Measurements from ENCODE around the gene TMEM37.

The TMEM37 gene

GRCh38 chr2:119481501-119482455 is 50.1 kb downstream of the TMEM37 start:
- Histone ChIP-seq H3K27me3 (ENCODE audit: control insufficient read depth in 1 of 2, insufficient read depth in 2 of 2, low read length in 2 of 2) (no peaks in the 10 kb centered on the region), H3K9ac (ENCODE audit: low read length in 2 of 2) (no peak overlapping the region), H3K9me3 (ENCODE audit: control insufficient read depth in 2 of 2, low read length in 2 of 2) (no peaks in the 10 kb centered on the region), H3K27ac (ENCODE audit: low read length) (no peak overlapping the region), H3K4me1 (ENCODE audit: control insufficient read depth, insufficient read depth, low read length) (peaks cover 29% of the 10 kb centered on the region), H3K36me3 (ENCODE audit: control insufficient read depth in 2 of 2, insufficient read depth in 2 of 2, low read length in 2 of 2) (no peaks in the 10 kb centered on the region), H3K4me3 (ENCODE audit: low read length in 2 of 2) (no peak overlapping the region)

GRCh38 chr2:119482481-119483394 is 51.1 kb downstream of the TMEM37 start:
- Histone ChIP-seq H3K4me3 (ENCODE audit: low read length in 2 of 2) (peak overlapping the region in 1 of 2 donors; percentile 8), H3K9ac (ENCODE audit: low read length in 2 of 2) (no peak overlapping the region), H3K27me3 (ENCODE audit: control insufficient read depth in 1 of 2, insufficient read depth in 2 of 2, low read length in 2 of 2) (no peaks in the 10 kb centered on the region), H3K9me3 (ENCODE audit: control insufficient read depth in 2 of 2, low read length in 2 of 2) (no peaks in the 10 kb centered on the region), H3K36me3 (ENCODE audit: control insufficient read depth in 2 of 2, insufficient read depth in 2 of 2, low read length in 2 of 2) (no peaks in the 10 kb centered on the region), H3K4me1 (ENCODE audit: control insufficient read depth, insufficient read depth, low read length) (peaks cover 29% of the 10 kb centered on the region), H3K27ac (ENCODE audit: low read length) (no peak overlapping the region)

- no peaks in the 10 kb centered on the region for H3K36me3 ChIP-seq (ENCODE audit: control insufficient read depth in 2 of 2, insufficient read depth in 2 of 2, low read length in 2 of 2)
- peaks cover 29% of the 10 kb centered on the region for H3K4me1 ChIP-seq (ENCODE audit: control insufficient read depth, insufficient read depth, low read length)
- no peaks in the 10 kb centered on the region for H3K9me3 ChIP-seq (ENCODE audit: control insufficient read depth in 2 of 2, low read length in 2 of 2)
- H3K27ac ChIP-seq (ENCODE audit: low read length), result no peak overlapping the region
- no peak overlapping the region for H3K9ac ChIP-seq (ENCODE audit: low read length in 2 of 2)
- H3K27me3 ChIP-seq (ENCODE audit: control insufficient read depth in 1 of 2, insufficient read depth in 2 of 2, low read length in 2 of 2), result no peaks in the 10 kb centered on the region
- H3K4me3 ChIP-seq (ENCODE audit: low read length in 2 of 2), result no peak overlapping the region
These were observed 51.7 kb downstream of the TMEM37 start for GRCh38 chr2:119483395-119483753.

- no peak overlapping the region for H3K27ac ChIP-seq (ENCODE audit: low read length)
- no peaks in the 10 kb centered on the region for H3K36me3 ChIP-seq (ENCODE audit: control insufficient read depth in 2 of 2, insufficient read depth in 2 of 2, low read length in 2 of 2)
- peaks cover 29% of the 10 kb centered on the region for H3K4me1 ChIP-seq (ENCODE audit: control insufficient read depth, insufficient read depth, low read length)
- H3K9me3 ChIP-seq (ENCODE audit: control insufficient read depth in 2 of 2, low read length in 2 of 2), result no peaks in the 10 kb centered on the region
- H3K27me3 ChIP-seq (ENCODE audit: control insufficient read depth in 1 of 2, insufficient read depth in 2 of 2, low read length in 2 of 2), result no peaks in the 10 kb centered on the region
- no peak overlapping the region for H3K4me3 ChIP-seq (ENCODE audit: low read length in 2 of 2)
- H3K9ac ChIP-seq (ENCODE audit: low read length in 2 of 2), result no peak overlapping the region
These were observed 52.5 kb downstream of the TMEM37 start for GRCh38 chr2:119483896-119484718.

- Histone ChIP-seq H3K9ac (ENCODE audit: low read length in 2 of 2) (no peak overlapping the region), H3K9me3 (ENCODE audit: control insufficient read depth in 2 of 2, low read length in 2 of 2) (no peaks in the 10 kb centered on the region), H3K27me3 (ENCODE audit: control insufficient read depth in 1 of 2, insufficient read depth in 2 of 2, low read length in 2 of 2) (no peaks in the 10 kb centered on the region), H3K4me3 (ENCODE audit: low read length in 2 of 2) (no peak overlapping the region), H3K36me3 (ENCODE audit: control insufficient read depth in 2 of 2, insufficient read depth in 2 of 2, low read length in 2 of 2) (peaks cover 0 to 3% of the 10 kb centered on the region in 2 donors), H3K4me1 (ENCODE audit: control insufficient read depth, insufficient read depth, low read length) (peaks cover 32% of the 10 kb centered on the region), H3K27ac (ENCODE audit: low read length) (no peak overlapping the region)
These were observed 53.2 kb downstream of the TMEM37 start for GRCh38 chr2:119484834-119485233.

- Histone ChIP-seq H3K4me1 (ENCODE audit: control insufficient read depth, insufficient read depth, low read length) (peaks cover 32% of the 10 kb centered on the region), H3K9me3 (ENCODE audit: control insufficient read depth in 2 of 2, low read length in 2 of 2) (no peaks in the 10 kb centered on the region), H3K27ac (ENCODE audit: low read length) (no peak overlapping the region)
These were observed 53.9 kb downstream of the TMEM37 start for GRCh38 chr2:119485336-119486110.

GRCh38 chr2:119486196-119486827 is 54.7 kb downstream of the TMEM37 start:
- Histone ChIP-seq H3K27me3 (ENCODE audit: control insufficient read depth in 1 of 2, insufficient read depth in 2 of 2, low read length in 2 of 2) (no peaks in the 10 kb centered on the region), H3K4me3 (ENCODE audit: low read length in 2 of 2) (no peak overlapping the region), H3K36me3 (ENCODE audit: control insufficient read depth in 2 of 2, insufficient read depth in 2 of 2, low read length in 2 of 2) (peaks cover 0 to 3% of the 10 kb centered on the region in 2 donors), H3K4me1 (ENCODE audit: control insufficient read depth, insufficient read depth, low read length) (peaks cover 32% of the 10 kb centered on the region), H3K27ac (ENCODE audit: low read length) (no peak overlapping the region), H3K9ac (ENCODE audit: low read length in 2 of 2) (no peak overlapping the region), H3K9me3 (ENCODE audit: control insufficient read depth in 2 of 2, low read length in 2 of 2) (no peaks in the 10 kb centered on the region)

More at GRCh38 chr2:119485336-119486110, 53.9 kb downstream of the TMEM37 start:
- Histone ChIP-seq H3K4me3 (ENCODE audit: low read length in 2 of 2) (no peak overlapping the region), H3K9ac (ENCODE audit: low read length in 2 of 2) (no peak overlapping the region), H3K27me3 (ENCODE audit: control insufficient read depth in 1 of 2, insufficient read depth in 2 of 2, low read length in 2 of 2) (no peaks in the 10 kb centered on the region), H3K36me3 (ENCODE audit: control insufficient read depth in 2 of 2, insufficient read depth in 2 of 2, low read length in 2 of 2) (peaks cover 0 to 3% of the 10 kb centered on the region in 2 donors)

GRCh38 chr2:119486886-119487285 is 55.2 kb downstream of the TMEM37 start:
- Histone ChIP-seq H3K4me1 (ENCODE audit: control insufficient read depth, insufficient read depth, low read length) (peaks cover 29% of the 10 kb centered on the region), H3K4me3 (ENCODE audit: low read length in 2 of 2) (no peak overlapping the region), H3K27ac (ENCODE audit: low read length) (no peak overlapping the region), H3K9ac (ENCODE audit: low read length in 2 of 2) (no peak overlapping the region), H3K9me3 (ENCODE audit: control insufficient read depth in 2 of 2, low read length in 2 of 2) (no peaks in the 10 kb centered on the region), H3K36me3 (ENCODE audit: control insufficient read depth in 2 of 2, insufficient read depth in 2 of 2, low read length in 2 of 2) (peaks cover 0 to 3% of the 10 kb centered on the region in 2 donors), H3K27me3 (ENCODE audit: control insufficient read depth in 1 of 2, insufficient read depth in 2 of 2, low read length in 2 of 2) (no peaks in the 10 kb centered on the region)

GRCh38 chr2:119487434-119488244 is 56.0 kb downstream of the TMEM37 start:
- Histone ChIP-seq H3K9me3 (ENCODE audit: control insufficient read depth in 2 of 2, low read length in 2 of 2) (no peaks in the 10 kb centered on the region), H3K9ac (ENCODE audit: low read length in 2 of 2) (no peak overlapping the region), H3K27ac (ENCODE audit: low read length) (no peak overlapping the region), H3K27me3 (ENCODE audit: control insufficient read depth in 1 of 2, insufficient read depth in 2 of 2, low read length in 2 of 2) (no peaks in the 10 kb centered on the region), H3K4me3 (ENCODE audit: low read length in 2 of 2) (no peak overlapping the region), H3K4me1 (ENCODE audit: control insufficient read depth, insufficient read depth, low read length) (peaks cover 22% of the 10 kb centered on the region), H3K36me3 (ENCODE audit: control insufficient read depth in 2 of 2, insufficient read depth in 2 of 2, low read length in 2 of 2) (peaks cover 0 to 3% of the 10 kb centered on the region in 2 donors)

Data from stomach smooth muscle (tissue), 2 donors.